HTR-8/SVneo (cell line): ENCODE results near the gene VAV2.

Experiments
- DNase-seq: peaks from one replicate; pipeline ENCODE4 v3.0.0; 2011; ENCODE audit warnings: low spot score, mixed read lengths; ENCODE audit not compliant: insufficient read length
- FAIRE-seq: peaks from 2 replicates; lab custom pipeline; 2011; peaks lifted over from hg19 to GRCh38; lab: Jason Lieb, UNC

The VAV2 gene

DNA sequence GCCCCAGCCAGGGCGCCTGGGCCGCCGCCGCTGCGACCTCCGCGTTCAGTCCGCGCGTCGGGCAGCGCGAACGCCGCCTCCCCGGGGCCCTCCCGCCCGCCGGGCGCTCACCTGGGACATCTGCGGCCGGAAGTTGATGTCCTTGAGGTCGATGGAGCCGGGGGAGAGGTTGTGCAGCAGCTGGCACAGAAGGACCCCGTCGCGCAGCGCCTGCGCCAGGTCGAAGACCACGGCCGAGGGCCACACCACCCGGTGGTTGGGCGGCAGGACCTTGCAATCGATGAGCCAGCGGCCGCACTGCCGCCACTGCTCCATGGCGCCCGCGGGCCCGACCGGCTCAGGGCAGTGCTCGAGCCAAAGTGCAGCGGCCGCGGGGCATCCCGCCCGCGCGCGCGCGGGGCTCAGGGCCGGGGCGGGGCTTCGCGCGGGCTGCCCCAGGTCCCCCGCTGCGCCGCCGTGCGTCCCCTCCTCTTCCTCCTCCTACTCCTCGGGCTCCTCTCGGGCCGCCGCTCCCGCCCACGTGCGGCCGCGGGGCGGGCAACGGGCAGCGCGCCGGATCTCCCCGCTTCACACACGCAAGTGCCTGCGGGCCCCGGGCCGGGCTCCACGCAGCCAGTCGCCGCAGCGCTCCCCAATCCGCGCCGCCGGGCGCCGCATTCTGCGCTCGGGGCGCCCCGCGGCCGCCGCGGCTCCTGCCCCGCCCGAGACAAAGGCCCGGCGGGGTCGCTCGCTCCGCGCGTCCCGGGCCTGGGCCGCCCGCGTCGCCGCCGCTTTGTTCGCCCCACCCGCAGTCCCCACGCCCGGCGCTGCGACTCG lies at the start of gene VAV2:
Gene VAV2, minus strand, starts transcription at position 361 of the 816 bp plus-strand sequence. Its CDS starts 46 bp downstream, at position 315.
- DNase-seq (peak; percentile 27), FAIRE-seq (no peak)

DNA sequence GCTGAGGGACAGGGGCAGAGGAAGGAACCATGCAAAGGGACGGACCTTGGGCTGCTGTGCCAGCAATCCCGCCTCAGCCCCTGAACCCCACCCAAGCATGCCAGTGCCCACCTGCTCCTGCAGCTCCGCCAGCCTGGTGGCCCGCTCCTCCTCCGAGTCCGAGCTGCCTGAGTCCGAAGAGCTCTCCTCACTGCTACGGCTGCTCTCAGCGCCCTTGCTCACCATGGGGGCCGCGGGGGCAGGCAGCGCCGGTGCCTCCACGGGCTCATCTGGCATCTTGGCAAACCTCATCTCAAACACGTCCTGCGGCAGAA lies 49.5 kb upstream of the VAV2 start:
- DNase-seq (no peak), FAIRE-seq (no peak)

- FAIRE-seq (no peak), DNase-seq (no peak)
These were observed 48.9 kb upstream of the VAV2 start for GRCh38 chr9:134040781-134041648.

GRCh38 chr9:134040176-134040565 lies 48.0 kb upstream of the VAV2 start:
- no peak for DNase-seq
- FAIRE-seq = no peak

DNA sequence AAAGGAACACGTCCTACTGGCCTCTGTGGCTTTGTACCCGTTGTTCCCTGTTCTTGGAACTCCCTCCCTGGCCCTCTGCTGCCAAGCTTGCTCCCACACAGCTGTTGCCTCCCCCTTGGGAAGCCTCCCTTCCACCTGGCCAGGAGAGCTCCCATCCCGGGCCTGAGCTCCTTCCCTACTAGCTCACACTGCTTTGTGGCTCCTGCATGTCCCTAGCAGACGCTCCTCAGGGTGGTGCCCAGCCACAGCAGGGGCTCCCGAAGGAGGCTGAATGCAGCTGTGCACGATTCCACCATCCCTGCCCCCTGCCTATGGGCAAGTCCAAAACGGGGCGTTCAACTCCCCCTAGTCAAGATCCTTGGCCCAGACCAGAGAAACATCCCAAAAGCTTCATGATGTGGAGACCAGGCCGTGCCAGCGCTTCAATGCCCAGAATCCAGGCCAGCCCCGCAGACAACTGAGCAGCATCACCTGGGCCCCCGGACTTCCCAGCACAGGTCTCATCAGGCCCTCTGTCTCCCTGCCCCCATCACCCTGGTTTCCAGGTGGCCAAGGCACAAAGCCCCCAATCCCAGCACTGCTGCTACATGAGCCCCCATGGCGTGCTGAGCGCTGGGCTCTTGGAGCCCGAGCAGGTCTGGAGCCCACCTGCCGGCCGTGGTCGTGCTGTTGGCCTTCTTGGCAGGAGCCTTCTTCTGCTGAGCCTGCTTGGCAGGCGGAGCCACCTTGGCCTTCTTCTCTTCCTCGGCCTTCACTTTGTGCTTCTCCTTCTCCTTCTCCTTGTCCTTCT lies 47.5 kb upstream of the VAV2 start:
- FAIRE-seq (no peak), DNase-seq (no peak)

DNA sequence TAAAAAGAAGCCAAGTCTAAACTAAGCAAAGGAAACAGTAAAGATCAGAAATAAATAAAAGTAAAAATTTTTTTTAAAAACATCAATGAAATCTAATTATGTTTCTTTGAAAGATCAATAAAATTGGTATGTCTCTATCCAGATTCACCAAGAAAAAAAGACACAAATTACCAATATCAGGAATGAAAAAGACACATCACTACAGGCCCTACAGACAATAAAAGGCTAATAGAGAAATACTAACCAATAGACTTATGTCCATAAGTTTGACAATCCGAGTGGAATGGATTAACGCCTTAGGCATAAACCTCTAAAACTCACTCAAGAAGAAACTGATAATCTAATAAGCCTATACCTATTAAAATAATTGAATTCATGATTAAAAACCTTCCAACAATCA lies 45.5 kb upstream of the VAV2 start:
- FAIRE-seq (no peak), DNase-seq (no peak)

GRCh38 chr9:134036130-134036529 lies 44.0 kb upstream of the VAV2 start:
- DNase-seq = no peak
- FAIRE-seq = no peak

GRCh38 chr9:134035041-134036039 lies 43.2 kb upstream of the VAV2 start:
- no peak for DNase-seq
- no peak for FAIRE-seq

GRCh38 chr9:134034215-134035040 lies 42.3 kb upstream of the VAV2 start:
- FAIRE-seq (no peak), DNase-seq (no peak)

DNA sequence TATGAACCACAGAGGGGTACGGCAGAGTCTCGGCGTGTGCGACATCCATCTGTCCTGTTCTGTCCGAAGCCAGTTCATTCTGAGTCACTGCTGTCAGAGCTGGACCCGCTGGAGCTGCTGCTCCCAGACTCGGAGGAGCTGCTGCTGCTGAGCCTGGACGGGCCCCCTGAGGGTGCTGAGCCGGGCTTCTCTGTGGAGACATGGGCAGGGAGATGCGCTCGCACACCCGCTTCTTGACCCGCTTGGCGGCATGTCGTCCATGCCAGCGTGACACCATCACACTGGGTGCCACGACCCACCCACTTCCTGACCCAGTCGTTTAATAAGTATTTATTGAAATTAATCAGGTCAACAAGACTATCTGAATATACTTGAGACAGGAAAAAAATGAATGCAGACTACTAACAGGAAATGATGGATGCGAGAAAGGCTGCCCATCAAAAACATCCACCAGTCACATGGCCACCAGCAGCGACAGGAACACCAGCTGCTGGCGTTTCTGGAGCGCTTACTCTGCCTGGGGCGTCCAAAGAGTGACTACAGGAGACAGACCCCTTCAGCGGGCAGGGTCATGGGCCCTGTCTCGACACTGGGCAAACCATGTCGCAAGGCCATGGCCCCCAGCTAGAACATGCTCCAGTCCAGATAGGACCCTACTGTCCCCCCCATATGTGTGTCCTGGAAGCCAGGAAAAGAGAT lies 41.5 kb upstream of the VAV2 start:
- FAIRE-seq (no peak), DNase-seq (no peak)

GRCh38 chr9:134032456-134033222 lies 40.5 kb upstream of the VAV2 start:
- DNase-seq (no peak), FAIRE-seq (no peak)

DNA sequence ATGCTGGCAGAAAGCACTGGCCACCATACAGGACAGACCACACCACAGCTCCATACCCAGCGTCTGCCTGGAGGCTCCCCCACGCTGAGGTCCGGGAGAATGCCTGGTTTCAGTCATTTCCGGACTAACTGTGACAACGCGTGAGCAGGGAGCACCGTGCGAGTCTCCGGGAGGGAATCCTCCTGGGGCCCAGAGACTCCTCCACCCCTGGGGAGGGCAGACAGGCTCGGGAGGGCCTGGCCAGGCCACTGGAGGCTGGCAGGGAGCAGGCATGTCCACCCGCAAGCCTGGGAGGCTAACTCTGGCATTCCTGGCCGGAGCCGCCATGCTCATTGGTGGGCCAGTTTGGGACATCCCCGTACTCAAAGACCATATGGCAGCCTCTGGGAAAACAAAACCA lies 39.7 kb upstream of the VAV2 start:
- no peak for FAIRE-seq
- DNase-seq = no peak

- DNase-seq = no peak
- no peak for FAIRE-seq
These were observed 38.8 kb upstream of the VAV2 start for GRCh38 chr9:134030821-134031470.

DNA sequence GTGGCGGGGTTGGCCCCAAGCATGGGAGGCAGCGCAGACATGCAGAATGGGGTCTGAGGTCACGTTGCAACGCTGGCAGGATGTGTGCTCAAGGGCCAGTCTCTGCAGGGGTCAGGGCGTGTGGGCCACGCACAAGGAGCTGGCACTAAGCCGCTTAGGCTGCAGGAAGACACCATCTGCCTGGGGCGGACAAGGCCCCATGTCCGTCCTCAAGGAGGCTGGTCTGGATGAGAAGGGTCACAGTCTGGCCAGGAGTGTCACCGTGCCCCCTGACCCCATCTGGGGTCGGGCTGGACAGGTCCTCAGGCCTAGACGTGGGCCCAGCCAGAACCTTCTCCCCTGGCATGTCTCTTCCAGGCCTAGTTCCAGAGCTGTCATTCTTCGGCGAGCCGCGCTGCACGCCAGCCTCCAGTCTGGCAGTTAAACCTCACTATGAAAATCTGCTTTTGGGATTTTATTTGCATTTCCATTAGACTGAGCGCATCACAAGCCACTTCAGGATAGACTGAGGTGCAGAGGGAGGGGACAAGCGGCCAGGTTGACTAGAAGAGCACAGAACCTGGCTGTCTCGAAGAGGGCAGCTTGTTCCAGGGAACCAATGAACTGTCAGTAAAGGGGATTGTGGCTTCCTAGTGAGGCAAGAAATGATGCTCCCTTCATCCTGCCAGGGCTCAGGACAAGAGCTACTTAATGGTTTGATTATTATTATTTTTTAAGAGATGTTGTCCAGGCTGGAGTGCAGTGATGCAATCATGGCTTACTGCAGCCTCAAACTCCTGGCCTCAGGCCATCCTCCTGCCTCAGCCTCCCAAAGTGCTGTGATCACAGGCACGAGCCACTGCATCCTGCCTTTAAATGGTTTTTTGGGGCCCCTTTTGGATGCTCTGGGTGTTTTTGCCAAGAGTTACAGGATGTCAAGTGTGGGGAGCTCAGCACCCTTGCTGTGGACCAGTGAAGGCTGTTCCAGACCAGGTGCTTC lies 37.4 kb upstream of the VAV2 start:
- FAIRE-seq = no peak

GRCh38 chr9:134028575-134029247 lies 36.6 kb upstream of the VAV2 start:
- FAIRE-seq (no peak), DNase-seq (no peak)

More for the DNA sequence above, 37.4 kb upstream of the VAV2 start:
- no peak for DNase-seq
